ENCODE measurements around the gene ZNF646.
A peak's percentile ranks its signal among the peaks of the same experiment; 100 is the strongest.

The ZNF646 gene

GRCh38 chr16:31067342-31067741 lies 6.9 kb upstream of the ZNF646 start:
- DNase-seq, result no peak

DNA sequence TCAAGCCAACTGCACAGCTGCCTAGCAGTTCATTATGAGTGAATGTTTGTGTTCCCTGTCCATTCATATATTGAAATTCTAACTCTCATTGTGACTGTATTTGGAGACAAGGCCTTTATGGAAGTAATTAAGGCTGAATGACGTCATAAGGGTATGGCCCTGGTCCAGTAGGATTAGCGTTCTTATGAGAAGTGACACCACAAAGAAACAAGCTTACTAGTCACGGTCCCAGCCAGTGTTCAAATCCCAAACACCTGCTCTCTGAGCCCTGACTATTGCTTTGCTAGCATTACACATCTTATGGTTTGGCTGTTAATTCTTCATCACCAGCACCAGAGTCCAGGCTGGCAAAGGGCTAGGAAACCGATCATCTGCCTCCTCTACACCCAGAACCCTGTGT lies 2.4 kb upstream of the ZNF646 start:
- DNase-seq, result no peak

GRCh38 chr16:31072540-31073141 lies 1.6 kb upstream of the ZNF646 start:
- peak; percentile 42 to 43 for DNase-seq

DNA sequence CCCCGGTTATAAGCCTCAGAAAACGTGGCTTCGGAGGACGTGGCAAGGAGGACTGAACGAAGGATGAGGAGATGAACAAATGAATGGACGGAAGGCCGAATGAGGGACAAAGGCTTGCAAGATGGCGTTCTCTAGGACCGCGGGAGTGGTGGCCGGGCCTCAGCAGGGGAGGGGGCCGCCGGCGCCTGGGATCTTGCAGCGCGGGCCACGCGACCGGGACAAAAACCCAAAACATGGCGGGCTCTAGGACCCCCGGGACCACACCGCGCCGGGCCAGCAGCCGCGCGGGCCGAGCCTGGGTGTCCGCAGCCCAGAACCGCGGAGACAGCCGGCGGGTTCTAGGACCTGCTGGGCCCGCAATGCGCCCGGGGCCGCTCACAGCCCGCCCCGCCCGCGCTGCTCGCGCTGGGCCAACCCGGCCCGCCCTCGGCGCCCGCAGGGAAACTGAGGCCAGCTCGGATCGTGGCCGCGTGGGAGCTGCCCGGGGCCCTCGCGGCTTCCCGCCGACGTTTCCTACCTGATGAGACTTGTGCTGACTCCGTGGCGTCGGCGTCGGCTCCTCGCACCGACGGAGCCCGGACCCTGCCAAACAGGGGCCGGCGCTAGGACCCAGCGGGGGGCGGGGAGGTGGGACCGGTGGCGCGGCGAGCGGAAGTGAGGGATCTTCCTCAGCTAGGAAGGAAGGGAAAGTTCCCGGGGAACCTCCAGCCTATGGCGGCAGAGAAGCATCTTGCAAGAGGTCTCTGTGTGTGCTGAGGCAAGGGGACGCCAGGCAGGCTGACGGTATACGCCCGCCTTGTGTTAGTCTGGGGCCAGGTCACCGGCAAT lies 866 bp upstream of the ZNF646 start:
- peak; percentile 92 to 93 for DNase-seq

GRCh38 chr16:31074814-31075183 lies 577 bp downstream of the ZNF646 start:
- no peak for DNase-seq

DNA sequence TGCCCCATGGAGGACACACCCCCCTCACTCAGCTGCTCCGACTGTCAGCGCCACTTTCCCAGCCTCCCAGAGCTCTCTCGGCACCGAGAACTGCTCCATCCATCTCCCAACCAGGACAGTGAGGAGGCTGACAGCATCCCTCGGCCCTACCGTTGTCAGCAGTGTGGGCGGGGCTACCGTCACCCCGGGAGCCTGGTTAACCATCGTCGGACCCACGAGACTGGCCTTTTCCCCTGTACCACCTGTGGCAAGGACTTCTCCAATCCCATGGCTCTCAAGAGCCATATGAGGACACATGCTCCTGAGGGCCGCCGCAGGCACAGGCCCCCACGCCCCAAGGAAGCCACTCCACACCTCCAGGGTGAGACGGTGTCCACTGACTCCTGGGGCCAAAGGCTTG lies 2.1 kb downstream of the ZNF646 start:
- no peak for DNase-seq

GRCh38 chr16:31077024-31077423 lies 2.8 kb downstream of the ZNF646 start:
- DNase-seq, result no peak

DNA sequence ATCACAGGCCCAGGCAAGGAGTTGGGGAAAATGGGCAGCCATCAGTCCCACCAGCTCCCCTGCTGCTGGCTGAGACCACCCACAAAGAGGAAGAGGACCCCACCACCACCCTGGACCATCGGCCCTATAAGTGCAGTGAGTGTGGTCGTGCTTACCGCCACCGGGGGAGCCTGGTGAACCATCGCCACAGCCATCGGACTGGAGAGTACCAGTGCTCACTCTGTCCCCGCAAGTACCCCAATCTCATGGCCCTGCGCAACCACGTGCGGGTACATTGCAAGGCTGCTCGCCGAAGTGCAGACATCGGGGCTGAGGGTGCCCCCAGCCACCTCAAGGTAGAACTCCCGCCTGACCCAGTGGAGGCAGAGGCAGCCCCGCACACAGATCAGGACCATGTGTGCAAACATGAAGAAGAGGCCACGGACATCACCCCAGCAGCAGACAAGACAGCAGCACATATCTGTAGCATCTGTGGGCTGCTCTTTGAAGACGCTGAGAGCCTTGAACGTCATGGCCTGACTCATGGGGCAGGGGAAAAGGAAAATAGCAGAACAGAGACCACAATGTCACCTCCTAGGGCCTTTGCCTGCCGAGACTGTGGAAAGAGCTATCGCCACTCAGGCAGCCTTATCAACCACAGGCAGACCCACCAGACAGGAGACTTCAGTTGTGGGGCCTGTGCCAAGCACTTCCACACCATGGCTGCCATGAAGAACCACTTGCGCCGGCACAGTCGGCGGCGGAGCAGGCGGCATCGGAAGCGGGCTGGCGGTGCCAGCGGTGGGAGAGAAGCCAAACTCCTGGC lies 3.6 kb downstream of the ZNF646 start:
- no peak for DNase-seq

- DNase-seq, result no peak
These were observed 4.5 kb downstream of the ZNF646 start for GRCh38 chr16:31078597-31079341.

- no peak for DNase-seq
These were observed 5.2 kb downstream of the ZNF646 start for GRCh38 chr16:31079342-31079944.

GRCh38 chr16:31080035-31080629 lies 5.9 kb downstream of the ZNF646 start:
- no peak for DNase-seq

GRCh38 chr16:31080756-31081419 lies 6.7 kb downstream of the ZNF646 start:
- DNase-seq, result no peak

DNA sequence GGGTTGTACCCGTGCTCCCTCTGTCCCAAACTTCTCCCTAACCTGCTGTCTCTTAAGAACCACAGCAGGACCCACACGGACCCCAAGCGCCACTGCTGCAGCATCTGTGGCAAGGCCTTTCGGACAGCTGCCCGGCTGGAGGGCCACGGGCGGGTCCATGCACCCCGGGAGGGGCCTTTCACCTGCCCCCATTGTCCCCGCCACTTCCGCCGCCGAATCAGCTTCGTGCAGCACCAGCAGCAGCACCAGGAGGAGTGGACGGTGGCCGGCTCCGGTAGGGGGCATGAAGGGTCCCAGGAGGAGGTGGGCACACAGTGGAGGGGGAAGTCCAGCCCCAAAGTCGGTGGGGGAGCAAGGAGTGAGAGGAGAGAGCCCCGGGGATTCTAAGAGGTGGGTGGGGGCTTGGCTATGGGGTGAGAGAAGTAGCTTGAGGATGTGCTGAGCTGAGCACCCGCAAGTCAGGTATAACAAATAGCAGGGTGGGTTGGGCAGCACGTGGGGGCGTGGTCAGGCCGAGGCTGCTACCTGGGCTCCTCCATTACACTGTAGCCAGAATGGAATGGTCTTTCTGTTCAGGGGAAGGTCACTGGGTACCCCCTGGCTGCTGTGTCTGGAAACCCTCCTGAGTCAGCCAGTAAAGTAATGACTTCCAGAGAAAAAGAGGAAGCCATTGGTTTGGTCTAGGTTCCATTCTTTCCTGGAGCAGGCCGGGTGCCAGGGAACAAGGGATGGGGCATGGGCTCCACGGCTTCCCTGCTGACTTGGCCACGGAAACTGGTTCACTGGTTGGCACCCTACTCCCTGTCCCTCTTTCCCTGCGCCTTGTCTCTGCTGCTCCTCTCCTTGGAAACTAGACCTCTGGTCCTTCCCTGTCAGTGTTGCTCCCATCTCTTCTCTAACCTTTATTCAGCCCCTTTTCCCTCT lies 7.5 kb downstream of the ZNF646 start:
- DNase-seq, result no peak

GRCh38 chr16:31082368-31083045 lies 8.3 kb downstream of the ZNF646 start:
- no peak for DNase-seq

DNA sequence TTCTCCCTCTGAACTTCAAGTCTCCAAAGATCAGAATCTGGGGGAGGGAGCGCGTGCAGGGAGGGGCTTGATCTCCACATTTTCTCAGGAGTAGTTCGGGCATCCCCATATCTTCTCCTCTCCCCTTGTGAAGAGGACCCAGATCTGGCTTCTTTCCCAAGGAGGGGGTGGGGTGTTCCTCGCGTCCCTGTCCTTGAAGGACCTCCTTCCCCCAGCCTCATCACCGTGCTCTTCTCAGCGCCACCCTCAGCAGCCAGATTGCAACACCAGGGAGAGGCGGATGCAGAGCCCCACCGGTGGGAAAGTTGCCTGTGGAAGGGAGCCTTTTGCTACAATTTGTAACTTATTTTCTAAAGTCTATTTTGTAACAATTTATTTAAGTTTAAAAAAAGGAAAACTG lies 8.9 kb downstream of the ZNF646 start:
- no peak for DNase-seq

DNA sequence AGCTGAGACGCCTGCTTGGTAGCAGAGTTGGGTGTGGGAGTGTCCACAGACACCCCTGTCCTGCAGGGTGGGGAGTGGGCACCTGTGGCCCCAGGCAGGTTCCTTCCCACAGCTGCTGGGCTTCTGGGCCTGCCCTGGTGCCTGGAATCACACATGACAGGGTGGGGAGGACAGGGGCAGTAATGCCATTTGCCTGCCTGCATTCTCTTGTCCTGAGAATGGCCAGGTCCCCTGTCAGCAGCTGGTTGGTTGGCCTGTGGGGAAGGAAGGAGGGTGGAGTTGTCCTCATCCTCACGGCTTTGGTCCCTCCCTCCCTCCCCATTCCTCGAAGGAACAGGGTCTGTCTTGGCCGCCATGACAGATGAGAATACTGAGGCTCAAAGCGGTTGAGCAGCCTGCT lies 9.3 kb downstream of the ZNF646 start:
- no peak for DNase-seq

GRCh38 chr16:31083981-31084380 lies 9.8 kb downstream of the ZNF646 start:
- DNase-seq, result no peak

GRCh38 chr16:31084584-31085302 lies 10.5 kb downstream of the ZNF646 start:
- no peak for DNase-seq

DNA sequence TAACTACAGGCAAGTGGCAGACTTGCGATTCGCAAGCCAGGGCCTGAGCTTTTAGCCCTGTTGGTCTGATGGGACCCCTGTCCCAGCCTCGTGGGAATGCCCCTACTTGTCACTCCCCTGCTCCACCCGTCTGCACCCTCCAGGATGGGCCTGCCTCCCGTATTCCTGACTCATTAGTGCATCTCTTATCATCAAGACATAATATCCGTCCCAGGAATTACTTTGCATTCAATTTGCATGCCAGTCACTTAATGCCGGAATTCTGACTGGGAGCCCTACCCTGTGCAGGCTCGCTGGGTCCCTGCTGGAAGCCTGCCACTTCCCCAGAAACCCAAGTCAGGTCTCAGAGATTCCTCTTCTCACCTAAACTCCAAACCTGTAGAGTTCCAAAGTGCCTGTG lies 11.2 kb downstream of the ZNF646 start:
- DNase-seq, result no peak
